Left renal cortex interstitium (tissue), 4 donors: Measurements from ENCODE around the gene MYADM. TPM values are rescaled to one million over a fixed set of nuclear protein-coding genes. Genes with fewer than 3 reads are reported as not detected.
"Not testable (repeated sequence)": the region's sequence is repeated elsewhere in the genome, so short reads cannot be mapped to it uniquely, and the experiment has no call there.

Experiments used
- DNase-seq, 4 donors: peaks; one replicate each; pipeline ENCODE4 v3.0.0-alpha.2; 2013; ENCODE audit warnings: low read depth in 4 of 4, low spot score in 2 of 4, missing footprints in 1 of 4
- polyA plus RNA-seq, 4 donors: library from polyadenylated mRNA; unstranded; fragments of 120-200 nt; gene quantifications; one replicate each; pipeline ENCODE4 v1.2.1, GENCODE V29; 2013; ENCODE audit not compliant: insufficient read length in 4 of 4

Gene MYADM, protein sequence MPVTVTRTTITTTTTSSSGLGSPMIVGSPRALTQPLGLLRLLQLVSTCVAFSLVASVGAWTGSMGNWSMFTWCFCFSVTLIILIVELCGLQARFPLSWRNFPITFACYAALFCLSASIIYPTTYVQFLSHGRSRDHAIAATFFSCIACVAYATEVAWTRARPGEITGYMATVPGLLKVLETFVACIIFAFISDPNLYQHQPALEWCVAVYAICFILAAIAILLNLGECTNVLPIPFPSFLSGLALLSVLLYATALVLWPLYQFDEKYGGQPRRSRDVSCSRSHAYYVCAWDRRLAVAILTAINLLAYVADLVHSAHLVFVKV
- polyA plus RNA-seq = 10 to 100 TPM; 61.3 to 95.9 (median 76.5) TPM

DNA sequence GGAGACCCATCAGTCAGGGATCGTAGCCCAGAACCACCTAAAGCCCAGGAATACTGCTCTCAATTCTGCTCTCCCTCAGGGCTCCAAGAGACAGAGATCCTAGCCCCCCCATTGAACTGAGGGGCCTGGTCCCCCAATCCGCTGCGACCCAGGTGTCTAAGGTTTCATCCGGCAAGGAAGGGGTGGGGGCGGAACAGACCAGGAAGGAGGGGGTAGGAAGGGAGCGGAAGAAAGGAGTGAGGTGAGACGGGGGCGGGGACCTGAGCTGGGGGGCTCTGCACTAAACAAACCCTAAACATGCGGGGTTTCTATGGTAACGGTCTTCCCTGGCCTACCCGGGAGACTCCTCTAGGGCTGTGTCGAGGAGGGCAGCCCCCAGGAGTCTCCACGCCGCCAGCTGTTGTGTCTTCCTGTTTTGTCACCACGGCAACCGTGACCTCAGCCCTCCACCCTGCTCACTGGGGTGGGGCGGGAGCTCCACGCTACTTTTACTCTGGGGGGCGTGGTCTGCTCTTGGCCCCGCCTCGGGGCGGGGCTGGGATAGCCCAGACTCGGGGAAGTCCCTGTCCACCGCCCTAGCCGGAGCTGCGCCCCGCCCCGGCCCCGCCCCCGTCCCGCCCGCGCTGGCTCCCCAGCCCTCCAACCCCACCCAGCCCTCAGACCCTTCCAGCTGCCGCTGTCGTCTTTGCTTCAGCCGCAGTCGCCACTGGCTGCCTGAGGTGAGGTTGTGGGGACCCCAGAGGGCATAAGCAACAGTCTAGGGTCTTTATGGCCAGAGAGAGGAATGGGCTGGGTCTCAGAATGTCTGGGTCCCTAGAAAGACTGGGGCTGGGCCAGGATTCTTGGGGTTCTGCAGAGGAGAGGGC is at the start of gene MYADM:
MYADM (plus strand) TSS at position 659 of the 866 bp plus-strand sequence. CDS start 5,647 bp downstream, outside the sequence.
- peak; percentile 95 to 100 (median 99) for DNase-seq

DNA sequence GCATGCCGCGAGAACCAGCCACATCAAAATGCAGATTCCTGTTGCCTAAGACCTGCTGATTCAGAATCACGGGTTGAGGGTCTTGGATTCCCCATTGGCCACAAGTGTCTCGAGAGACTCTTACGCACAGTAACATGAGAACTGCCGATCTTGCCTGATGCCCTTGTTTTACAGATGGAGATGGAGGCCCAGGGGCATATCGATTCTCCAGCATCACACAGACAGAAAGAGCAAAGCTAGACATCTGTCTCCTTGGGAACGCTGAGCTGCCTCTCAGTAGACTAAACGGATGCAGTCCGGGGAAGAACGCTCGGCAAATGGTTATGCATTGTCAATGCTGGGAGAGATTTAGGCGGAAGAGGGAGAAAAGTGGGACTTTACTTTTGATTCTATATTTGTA is 48.9 kb upstream of the MYADM start:
- no peak for DNase-seq

DNA sequence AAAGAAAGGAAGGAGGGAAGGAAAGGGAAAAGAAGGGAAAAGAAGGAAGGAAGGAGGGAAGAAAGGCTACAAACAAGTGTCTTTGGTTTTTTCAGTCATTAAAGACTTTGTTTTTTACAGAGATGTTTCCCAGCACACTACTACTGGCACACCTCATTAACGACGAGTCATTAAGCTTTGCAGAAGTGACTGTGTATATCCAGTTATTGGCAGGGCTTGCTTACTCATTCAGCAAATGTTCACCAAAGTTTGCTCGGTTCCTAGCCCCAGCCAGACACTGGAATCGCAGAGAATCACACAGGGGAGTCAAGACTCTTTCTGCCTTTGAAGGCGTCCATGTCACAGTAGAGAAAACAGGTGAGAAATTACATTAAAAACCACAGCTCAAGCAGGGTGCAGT is 47.8 kb upstream of the MYADM start:
- DNase-seq = no peak

DNA sequence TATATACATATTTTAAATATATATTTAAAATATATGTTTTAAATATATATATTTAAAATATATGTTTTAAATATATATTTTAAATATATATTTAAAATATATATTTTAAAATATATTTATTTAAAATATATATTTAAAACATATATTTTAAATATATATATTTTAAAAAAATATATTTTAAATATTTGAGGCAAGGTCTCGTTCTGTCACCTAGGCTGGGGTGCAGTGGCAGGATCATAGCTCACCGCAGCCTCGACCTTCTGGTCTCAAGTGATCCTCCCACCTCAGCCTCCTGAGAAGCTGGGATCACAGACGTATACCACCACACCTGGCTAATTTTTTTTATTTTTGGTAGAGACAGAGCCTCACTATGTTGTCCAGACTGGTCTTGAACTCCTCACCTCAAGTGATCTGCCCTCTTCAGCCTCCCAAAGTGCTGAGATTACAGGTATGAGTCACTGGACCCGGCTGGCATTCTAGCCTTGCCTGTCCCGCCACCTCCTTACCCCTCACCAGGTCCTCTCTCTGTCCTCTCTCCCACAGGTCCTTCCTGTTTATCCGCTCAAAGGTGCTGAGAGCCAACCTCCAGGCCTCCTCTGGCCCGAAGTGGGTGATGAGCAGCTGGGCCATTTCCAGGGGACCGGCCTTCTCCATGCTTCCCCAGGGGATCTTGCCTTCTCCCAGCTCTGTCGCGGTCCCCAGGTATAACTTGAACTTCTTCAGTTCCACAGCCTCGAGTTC is 44.1 kb upstream of the MYADM start:
- DNase-seq = no peak

DNA sequence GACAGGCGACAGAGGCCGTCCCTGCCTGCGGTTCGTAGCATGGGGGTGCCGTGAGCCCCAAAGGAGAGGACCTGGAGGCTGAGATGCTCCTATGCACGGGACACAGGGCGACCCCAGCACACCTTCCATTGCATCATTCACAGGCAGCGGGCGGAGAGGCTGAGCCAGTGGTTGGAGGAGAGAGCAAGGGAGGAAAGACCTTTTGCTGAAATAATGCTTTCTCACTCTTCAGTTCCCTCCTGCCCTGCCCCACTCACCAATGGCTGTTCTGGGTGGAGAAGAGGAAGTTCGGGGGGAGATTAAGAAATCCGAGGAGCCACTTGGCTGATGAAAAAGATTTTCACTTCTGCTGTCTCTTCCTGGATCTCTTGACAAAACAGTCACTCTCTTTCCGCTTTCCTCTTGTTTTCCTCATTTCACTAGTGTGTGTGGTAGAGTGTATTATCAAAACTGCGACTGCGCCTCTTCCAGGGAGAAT is 43.5 kb upstream of the MYADM start, which contains the start of gene NLRP12:
NLRP12 (minus strand) TSS at position 181 of the 478 bp plus-strand sequence; CDS start at position 41, 140 bp downstream.
- DNase-seq = no peak

DNA sequence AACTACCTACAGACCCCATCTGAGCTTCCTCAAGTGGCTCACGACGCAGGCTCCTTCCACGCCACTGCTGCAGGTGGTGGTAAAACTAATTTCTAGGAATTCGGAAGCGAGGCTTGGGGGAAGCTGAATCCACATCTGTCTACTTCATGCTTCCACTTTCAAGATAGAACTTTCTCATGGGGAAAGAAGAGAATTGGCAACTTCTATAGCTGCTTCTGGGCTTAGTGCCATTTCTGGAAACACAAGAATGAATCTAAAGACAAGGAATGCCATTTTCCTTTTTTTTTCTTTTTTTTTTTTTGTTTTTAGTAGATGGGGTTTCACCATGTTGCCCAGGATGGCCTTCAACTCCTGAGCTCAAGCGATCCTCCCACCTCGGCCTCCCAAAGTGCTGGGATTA is 40.8 kb upstream of the MYADM start:
- no peak for DNase-seq

DNA sequence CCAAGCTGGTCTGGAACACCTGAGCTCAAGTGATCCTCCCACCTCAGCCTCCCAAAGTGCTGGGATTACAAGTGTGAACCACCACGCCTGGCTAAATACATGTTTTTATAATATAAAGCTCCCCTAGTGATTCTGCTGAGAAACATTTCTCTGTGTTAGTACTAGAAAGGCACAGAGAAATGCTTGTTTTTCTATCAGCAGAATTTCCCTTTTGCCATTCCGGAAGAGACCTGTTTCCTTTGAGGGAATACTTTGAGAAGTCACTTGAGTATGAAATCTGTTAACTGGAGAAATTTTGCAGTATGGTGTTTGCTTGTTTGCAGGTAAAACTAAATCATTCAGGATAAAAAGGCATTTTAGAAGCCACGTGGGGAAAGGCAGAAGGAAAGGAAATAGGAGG is 39.2 kb upstream of the MYADM start:
- DNase-seq = no peak

DNA sequence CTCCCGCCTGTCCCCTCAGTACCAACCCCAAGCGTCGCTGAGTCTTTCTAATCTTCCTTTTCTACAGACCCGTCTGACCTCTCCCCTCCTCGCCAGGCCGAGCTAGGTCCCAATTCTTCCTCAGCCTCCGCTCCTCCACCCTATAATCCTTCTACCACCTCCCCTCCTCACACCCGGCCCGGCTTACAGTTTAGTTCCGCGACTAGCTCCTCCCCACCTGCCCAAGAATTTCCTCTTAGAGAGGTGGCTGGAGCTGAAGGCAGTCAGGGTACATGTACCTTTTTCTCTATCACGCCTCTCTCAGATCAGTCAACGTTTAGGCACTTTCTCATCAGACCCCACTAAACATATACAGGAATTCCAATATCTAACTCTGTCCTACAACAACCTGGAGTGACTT is 34.8 kb upstream of the MYADM start:
- DNase-seq = not testable (repeated sequence)

DNA sequence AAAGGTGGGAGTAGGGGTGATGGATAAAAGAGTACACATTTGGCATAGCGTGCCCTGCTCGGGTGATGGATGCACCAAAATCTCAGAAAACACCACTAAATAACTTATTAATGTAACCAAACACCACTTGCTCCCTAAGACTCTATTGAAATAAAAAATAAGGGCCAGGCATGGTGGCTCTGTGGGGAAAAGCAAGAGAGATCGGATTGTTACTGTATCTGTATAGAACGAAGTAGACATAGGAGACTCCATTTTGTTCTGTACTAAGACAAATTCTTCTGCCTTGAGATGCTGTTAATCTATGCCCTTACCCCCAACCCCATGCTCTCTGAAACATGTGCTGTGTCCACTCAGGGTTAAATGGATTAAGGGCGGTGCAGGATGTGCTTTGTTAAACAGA is 29.2 kb upstream of the MYADM start:
- DNase-seq = not testable (repeated sequence)

DNA sequence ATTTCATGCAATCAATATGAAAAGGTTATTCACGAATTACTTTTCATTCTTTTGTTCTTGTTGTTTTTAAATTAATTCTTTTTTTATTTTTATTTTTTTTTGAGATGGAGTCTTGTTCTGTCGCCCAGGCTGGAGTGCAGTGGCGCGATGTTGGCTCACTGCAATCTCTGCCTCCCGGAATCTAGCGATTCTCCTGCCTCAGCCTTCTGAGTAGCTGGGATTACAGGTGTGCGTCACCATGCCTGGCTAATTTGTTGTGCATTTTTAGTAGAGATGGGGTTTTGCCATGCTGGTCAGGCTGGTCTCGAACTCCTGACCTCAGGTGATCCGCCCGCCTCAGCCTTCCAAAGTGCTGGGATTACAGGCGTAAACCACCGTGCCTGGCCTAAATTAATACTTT is 27.4 kb upstream of the MYADM start:
- DNase-seq = not testable (repeated sequence)

DNA sequence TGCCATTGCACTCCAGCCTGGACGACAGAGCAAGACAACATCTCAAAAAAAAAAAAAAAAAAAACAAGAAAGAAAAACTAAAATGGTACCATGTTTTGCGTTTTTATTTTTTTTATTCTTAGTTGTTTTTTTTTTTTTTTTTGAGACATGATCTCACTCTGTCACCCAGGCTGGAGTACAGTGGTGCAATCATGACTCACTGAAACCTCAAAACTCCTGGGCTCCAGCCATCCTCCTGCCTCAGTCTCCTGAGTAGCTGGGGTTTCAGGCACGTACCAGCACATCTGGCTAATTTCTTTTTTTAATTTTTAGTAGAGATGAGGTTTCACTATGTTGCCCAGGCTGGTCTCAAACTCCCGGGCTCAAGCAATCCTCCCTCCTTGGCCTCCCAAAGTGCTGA is 26.8 kb upstream of the MYADM start:
- DNase-seq = not testable (repeated sequence)

DNA sequence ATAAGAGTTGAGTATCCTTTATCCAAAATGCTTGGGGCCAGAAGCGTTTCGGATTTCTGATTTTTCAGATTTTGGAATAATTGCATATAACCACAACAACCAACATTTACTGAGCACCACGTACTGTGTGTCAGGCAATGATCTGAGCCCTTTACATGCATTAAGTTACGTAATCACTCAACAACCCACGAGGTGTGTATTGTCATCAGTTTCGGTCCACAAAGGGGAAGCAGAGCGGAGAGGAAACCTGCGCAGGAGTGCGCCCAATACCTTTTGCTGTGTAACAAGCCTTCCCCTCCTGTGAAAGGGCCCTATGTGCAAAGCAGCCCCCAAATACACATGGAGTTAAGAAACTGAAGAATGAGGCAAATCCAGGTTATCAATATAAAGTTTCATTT is 22.8 kb upstream of the MYADM start:
- no peak for DNase-seq

DNA sequence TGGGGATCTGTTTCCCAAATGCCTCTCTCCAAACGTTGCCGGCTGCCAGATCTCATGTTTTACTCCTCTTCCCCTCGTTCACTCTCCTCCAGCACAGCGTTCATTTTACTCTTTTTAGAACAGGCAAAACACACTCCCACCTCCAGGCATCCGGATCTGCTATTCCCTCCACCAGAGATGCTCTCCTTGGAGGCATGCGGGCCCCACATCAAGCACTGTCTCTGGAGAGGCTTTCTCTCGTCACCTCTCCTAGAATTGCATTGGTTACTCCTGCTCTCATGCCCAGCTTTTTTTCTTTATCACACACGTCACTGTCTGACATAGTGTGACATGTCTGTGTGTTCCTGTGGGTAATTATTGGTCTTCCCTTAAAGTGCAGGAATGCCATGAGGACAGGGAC is 20.1 kb upstream of the MYADM start:
- no peak for DNase-seq

DNA sequence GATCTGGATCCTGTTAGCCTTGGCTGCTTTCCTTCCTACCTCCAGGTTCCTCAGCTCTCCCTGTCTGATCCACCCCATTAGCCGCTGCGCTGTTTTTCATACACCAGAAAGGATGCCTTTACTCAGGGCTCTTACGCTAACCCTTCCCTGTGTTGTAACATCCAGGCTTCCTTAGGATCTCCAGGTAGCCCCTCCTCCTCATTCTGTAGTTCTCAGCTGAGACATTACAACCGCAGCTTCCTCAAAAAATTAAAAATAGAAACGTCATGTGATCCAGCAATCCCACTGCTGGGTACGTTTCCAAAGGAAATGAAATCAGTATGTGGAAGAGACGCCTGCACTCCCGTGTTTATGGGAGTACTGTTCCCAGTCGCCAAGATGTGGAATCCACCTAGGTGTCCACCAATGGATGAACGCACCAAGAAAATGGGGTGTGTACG is 18.4 kb upstream of the MYADM start:
- DNase-seq = no peak

DNA sequence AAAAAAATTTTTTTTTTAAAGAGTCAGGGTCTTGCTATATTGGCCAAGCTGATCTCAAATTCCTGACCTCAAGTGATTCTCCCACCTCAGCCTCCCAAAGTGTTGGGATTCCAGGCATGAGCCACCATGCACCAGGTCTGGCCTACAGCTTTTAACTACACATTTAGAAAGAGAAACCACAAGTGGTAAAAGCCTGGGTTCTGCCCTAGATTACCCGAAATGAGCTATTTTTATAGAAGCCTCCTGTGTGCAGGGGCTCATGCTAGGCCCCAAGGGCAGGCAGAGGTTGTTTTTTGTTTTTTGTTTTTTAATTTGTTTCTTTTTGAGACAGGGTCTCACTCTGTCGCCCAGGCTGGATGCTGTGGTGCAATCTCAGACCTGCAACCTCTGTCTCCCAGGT is 14.0 kb upstream of the MYADM start:
- no peak for DNase-seq

DNA sequence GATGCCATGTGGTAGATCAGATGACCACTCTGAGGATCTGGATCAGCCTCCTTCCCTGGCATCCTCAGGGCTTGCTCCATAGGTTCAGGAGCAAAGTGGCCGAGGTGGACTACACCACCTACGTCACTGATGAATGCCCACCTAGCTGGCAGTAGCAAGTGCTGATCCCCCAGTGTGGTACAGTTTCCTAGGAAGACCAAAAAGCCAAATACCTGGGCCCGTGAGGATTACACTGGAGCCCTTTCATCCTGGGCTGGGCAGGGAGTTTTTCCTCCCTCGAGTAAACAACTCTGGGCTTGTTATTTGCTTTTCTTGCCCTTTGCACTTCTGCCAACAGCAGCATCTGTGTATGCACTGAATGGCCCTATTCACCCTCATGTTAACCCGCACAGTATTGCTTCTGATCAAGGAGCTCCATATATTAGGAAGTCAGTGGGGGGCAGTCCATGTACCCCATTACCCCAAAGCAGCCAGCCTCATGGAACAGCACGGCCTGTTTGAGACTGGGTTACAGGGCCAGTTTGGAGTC is 3.3 kb upstream of the MYADM start:
- no peak for DNase-seq

DNA sequence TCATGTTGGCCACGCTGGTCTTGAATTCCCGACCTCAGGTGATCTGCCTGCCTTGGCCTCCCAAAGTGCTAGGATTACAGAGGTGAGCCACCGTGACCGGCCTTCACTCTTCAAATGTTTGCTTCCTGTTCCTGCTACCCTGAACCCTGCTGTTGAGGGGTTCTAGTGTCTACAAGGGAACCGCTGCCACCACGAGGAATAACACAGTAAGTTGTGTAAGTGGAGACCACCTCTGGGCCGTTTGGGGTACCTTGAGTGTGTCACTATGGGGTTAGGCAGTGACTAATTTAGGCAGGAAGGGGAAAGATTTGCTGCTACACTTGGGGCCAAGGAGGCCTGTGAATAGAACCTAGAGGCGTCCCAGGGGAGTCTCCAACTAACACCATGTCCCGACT is 2.2 kb upstream of the MYADM start:
- DNase-seq = no peak

DNA sequence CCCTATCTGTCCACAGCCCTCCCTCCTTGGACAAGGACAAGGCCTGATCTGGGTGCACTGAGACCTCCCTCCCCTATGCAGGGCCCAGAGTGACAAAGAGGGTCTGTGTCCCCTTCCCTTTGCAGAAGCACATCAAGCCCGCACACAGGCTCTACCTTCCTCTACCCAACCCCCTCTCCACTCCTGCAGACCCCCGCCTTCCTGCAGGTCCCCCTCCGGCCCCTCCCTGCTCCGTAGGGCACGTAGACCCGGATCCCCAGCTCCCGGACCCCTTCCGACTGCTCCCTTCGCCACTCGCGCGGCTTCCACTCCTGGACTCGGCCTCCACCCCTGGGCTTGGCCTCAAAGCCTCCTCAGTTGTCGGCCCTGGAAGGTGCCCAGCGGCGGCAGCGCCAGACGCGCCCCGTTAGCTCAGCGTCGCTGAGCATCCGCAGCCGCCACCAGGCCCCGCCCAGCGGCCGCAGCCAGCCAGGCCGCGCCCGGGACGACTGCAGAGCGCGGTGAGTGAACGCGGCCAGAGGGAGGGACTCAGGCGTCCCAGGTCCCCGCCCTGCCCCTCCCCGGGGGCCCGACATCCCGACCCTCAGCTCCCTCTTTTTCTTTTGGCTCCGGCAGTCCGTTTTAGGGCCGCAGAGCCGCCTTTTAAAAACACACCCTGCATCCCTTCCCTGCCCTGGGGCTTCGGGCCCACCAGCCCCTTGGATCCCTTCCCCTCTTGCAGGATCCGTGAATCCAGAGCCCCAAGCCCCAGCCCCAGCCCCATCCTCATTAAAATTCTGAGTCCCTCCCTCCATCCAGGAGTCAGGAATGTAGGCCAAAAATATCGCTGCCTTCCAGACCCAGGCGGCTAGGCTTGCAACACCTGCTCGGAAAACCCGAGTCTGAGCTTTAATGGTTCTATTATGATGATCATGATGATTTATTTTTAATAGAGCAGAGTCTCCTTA is 1.5 kb upstream of the MYADM start:
- DNase-seq = peak in 1 of 4 donors; percentile 50

DNA sequence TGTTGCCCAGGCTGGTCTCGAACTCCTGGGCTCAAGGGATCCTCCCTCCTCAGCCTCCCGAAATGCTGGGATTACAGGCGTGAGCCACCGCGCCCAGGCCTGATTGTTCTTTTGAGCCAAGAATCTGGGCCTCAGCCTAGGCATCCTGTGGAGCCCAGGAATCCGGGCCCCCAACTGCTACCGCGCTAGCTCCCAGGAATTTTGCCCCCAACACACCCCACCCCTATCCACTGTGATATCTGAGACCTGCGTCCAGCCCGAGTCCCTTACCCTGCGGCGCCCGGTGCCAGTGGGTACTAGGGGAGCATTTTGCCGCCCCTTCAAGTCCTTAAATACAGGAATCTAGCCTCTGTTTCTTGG is 838 bp upstream of the MYADM start:
- no peak for DNase-seq
